GM12874 (cell line): ENCODE results near the gene TDRD10.
A peak's percentile ranks its signal among the peaks of the same experiment; 100 is the strongest.

Experiments
- TF ChIP-seq, protein P1 (sequence below): IDR thresholded peaks from 2 replicates; pipeline ENCODE4 v1.5.1; 2011; ENCODE audit warnings: low read depth, mild to moderate bottlenecking, control low read depth, low read length, moderate library complexity; ENCODE audit not compliant: insufficient read depth

Gene TDRD10

DNA sequence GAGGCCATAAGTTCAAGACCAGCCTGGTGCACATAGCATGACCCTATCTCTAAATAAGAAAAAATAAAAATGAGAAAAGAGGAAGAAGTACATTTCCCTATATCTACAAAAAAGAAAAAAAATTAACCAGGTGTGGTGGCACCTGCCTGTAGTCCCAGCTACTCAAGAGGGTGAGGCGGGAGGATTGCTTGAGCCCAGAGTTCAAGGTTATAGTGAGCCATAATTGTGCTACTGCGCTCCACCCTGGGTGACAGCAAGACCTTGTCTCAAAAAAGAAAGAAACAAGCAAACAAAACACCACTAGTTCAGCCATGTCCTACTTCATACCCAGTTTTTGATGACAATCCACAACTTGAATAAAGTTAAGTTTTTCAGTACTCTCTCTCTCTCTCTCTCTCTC lies 30.7 kb upstream of the TDRD10 start:
- TF ChIP-seq, protein P1, sequence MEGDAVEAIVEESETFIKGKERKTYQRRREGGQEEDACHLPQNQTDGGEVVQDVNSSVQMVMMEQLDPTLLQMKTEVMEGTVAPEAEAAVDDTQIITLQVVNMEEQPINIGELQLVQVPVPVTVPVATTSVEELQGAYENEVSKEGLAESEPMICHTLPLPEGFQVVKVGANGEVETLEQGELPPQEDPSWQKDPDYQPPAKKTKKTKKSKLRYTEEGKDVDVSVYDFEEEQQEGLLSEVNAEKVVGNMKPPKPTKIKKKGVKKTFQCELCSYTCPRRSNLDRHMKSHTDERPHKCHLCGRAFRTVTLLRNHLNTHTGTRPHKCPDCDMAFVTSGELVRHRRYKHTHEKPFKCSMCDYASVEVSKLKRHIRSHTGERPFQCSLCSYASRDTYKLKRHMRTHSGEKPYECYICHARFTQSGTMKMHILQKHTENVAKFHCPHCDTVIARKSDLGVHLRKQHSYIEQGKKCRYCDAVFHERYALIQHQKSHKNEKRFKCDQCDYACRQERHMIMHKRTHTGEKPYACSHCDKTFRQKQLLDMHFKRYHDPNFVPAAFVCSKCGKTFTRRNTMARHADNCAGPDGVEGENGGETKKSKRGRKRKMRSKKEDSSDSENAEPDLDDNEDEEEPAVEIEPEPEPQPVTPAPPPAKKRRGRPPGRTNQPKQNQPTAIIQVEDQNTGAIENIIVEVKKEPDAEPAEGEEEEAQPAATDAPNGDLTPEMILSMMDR: no peak

- TF ChIP-seq, protein P1: no peak
These were observed 27.2 kb upstream of the TDRD10 start for GRCh38 chr1:154474802-154475201.

DNA sequence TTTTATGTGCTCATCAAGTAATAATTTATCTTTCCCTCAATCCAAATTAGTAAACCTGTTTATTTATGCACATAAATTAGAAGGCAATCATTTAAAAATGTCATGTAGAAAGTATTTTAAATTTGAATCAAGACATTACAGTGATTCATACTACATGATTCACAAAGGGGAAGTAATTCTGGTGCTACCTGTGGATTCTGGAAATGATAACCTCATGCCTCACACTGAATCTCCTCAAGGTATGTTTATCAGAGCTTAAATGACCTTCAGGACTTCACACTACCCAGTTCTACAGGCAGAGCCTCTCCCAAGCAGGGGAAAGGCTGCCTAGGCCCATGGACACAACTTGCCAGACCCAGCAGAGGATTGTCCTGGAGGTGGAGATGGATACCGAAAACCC lies 25.2 kb upstream of the TDRD10 start:
- TF ChIP-seq, protein P1: no peak

DNA sequence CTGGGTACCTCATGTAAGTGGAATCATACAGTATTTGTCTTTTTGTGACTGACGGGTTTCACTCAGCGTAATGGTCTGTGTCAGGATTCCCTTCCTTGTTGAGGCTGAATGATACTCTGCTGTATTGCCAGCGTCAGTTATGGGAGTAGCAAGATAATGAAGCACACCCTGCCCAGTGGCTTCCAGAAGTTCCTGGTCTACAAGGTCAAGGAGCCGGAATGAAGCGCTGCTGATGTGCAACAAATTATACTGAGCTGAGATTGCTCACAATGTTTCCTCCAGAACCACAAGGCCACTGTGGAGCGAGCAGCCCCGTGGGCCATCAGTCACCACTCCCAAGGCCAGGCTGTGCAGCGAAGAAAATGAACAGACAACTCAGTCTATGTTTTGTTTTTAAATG lies 24.0 kb upstream of the TDRD10 start:
- TF ChIP-seq, protein P1: no peak

DNA sequence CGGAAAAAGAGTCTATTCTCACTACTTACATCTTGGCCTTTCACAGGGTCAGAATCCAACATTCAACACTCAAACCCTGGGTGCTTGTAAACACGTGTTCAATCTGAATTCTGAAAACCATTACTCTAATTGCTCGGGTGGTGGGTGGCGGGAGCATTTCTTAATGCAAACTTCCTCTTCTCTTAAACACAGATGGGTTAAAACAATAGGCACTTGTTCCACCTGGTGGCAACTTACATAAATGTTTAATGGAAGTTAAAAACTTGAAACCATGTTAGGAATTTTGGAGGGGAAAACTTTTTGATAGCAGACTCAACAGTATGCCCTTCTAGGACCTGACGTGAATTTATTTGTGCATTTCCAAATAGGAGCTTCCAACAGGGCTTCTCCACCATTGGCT lies 23.4 kb upstream of the TDRD10 start:
- TF ChIP-seq, protein P1: peak; percentile 10; the same call in 1 of the 2 replicates

GRCh38 chr1:154479764-154480421 lies 22.1 kb upstream of the TDRD10 start:
- TF ChIP-seq, protein P1: peak; percentile 73

DNA sequence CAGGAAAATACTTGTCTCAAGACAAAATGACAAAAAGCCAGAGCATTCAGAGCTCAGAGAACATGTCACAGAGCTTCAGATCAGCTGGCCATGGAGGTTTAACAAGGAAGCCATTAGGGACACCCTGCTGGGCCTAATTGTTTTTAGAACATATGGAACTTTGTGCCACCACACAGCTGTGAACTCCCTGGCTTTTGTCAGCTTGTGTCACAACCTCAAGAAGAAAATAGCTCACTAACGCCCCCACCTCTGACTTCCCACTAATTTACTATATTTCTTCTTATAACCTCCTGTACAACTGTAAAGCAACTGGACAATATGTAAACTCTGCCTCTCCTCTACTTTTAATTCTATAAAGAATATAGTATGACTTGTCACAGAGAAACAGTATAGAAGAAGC lies 21.0 kb upstream of the TDRD10 start:
- TF ChIP-seq, protein P1: no peak
